Fibroblast of gingiva (primary cell): Measurements from ENCODE around the gene PFKL.
"Not testable (repeated sequence)": the region's sequence is repeated elsewhere in the genome, so short reads cannot be mapped to it uniquely, and the experiment has no call there.

Source experiments
- DNase-seq: peaks from one replicate; pipeline ENCODE4 v3.0.0-alpha.2; 2011; ENCODE audit warnings: low read depth

Gene PFKL

DNA sequence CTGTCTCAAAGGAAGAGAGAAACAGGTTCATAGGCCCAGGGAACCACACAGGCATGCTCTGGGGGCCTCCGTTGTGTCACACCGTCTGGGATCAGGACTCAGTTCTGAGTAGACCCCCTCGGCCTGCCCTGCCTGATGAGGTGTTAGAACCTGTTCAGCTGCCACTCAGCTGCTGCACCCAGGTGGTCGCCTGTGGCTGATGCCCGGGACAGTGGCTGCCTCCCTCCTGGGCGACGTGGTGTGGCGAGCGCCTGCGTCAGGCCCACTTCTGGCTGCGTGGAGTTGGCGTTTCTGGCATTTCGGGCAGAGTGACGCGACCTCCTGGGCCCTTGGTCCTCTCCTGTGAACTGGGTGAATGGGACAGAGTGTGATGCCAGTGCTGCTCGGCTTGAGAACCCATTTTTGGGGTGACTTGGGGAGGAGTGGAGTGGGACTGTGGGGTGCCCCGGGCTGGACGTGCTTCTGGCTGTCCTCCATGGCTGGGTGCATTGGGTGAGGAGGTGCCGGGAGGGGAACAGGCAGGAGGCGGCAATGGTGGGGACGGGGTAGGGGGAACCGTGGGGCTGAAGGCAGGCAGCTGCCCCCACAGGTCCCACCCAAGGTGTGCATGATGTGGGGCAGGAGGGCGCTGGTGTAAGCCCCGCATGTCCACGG is 28.5 kb downstream of the PFKL start:
- no peak for DNase-seq

- DNase-seq: no peak
Observed at GRCh38 chr21:44329086-44329889, 29.4 kb downstream of the PFKL start.

DNA sequence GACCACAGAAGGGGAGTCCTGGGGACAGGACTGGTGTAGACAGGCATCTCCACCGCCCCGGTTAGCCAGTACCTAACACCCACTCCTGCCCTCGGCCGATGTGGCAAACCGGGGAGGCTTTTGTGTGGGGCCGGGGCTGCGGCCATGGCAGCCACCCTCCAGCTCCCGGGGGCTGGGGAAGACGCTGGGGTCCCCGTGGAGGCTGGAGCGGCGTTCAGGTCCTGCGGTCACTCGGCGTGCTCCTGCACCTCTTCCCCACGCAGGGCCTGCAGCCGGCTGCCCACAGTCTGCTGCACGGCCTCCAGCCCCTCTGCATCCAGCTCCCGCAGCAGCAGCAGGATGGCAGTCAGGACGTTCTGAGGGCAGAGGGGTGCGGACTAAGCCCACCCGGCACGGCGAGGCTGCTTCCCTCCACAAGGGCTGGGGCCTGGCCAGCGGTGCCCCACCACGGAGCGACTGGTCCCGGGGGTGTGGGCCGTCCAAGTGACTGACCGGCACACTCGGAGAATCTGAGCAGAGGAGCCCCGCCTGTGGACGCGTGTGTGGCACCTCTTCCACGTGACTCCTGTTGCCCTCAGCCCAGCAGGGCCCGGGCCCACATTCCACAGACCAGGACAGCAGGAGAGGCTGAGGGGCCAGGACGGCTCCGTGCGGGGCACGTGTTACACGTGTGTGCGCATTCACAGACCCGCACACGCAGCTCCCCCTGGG is 30.3 kb downstream of the PFKL start:
- DNase-seq: no peak

DNA sequence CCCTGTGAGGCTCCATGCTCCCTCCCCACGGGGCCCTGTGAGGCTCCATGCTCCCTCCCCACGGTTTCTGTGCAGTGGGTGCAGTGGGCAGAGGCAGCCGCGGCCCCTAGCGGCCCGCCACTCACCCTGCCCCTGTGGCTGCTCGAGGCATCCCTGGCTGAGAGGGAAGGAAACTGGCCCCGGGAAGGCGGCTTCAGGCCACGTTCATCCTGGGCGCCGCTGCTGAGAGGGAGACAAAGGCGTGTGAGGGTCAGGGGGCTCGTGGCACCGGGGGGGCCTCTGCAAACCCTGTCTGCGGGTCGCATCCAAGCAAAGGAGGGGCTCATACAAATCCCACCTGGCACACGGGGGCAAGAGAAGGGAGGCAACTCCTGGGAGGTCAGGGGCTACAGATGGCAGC is 30.8 kb downstream of the PFKL start:
- no peak for DNase-seq

DNA sequence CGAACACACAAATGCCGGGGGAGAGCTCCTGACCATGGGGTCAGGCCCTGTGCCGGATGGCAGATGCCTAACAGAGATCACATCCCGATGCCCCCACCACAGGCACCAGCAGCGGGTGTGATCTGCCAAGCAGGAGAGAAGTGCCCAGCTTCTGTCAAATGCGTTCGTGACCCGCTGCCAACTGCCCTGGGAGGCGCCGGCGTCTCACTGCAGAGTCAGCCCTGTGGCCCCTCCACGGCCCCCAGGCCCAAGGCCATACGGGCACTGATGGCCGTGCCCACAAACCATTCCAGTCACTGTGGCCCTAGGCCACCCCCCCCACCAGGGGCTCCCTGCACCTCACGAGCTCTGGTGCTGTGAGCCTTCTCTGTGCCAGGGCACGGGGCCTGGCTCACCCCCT is 31.4 kb downstream of the PFKL start:
- no peak for DNase-seq

DNA sequence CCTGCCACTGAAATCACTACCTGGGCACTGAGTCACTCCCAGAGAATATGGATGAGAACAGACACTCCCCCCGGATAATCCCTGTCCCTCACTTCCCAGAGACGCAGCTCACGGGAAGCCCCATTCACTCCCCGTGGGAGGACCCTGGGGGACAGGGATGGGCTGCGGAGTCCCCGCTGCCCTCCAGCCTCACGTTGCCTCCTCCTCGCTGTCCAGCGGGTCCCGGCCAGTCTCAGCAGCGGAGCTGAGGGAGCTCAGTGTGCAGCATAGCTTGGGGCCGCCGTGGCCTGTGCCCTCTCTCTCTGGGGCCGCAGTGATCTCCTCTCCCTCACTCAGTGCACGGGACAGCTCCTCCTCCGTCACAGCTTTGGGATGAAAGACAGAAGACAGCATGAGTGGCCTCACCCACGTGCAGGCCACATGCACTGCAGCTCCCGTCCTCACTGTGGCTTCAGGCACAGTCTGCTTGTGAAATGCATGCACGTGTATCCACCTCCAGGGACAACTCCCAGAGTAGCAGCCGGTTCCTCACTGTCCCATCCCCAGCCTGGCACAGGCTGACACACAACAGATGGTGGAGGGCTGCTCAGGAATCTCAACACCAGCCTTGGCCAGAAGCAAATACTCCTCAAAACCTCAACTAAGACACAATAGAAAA is 31.9 kb downstream of the PFKL start:
- DNase-seq: peak; percentile 31

DNA sequence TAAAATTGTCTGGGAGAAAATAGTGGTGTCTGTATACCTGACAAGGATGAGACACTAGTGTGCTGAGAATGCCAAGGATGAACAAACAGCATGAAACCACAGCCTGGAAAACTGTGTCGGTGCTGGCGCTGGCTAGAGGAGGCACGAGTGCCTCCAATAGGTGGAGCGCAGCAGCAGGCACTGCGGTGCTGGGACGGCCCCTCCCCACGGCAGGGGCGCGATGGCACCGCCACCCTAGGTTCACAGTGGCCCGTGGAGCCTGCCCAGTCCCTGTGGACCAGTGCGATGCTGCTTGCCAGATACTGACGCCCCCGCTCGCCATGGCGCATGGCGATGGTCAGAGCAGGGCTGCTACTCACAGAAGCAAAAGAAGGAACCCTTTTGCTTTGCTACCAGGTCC is 32.5 kb downstream of the PFKL start:
- no peak for DNase-seq

DNA sequence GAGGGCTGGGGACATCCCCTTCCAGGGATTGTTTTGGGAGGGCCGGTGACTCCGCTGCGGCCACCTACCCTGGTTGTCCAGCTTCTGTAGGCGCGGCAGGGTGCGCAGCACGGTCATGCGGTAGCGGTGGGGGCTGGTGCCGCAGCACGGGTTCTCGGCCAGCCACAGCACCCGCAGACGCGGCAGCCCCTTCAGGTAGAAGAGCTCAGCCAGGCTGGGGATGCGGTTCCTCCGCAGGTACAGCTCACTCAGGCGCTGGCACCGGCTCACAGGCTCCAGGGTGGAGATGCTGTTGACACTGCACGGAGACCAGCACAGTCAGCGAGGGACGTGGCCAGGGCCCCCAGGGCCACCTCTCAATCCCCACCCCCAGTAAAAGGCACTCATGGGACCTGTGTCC is 33.1 kb downstream of the PFKL start:
- DNase-seq: no peak

GRCh38 chr21:44333509-44334328 is 33.9 kb downstream of the PFKL start:
- DNase-seq: no peak

DNA sequence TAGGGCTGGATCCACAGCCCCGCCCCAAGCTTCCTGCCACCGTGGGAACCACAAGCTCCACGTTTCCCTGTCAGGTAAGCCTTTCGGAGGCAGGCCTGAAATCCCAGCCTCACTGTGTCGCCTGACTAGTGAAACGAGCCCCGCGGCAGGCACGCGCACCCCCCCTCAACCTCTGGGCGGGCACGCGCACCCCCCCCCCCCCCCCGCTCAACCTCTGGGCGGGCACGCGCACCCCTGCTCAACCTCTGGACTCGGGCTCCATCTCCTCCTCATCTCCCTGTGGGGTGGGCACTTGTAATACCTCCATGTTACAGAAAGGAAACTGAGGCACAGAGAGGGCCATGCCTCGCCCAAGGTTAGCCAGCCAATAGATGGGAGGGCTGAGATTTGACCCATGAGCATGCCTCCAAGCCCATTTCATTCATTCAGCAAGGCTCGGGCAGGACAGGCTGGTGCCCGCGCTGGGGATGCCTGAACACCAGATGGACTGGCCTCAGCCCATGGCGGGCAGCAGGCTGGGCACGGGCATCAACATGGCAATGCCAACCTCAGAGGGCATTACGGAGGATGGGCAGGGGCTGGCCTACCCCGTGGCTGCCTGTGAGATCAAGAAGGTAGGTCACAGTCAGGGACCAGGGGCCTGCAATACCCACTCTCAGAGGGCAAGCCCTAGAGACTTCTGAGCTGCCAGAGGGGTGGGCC is 34.6 kb downstream of the PFKL start:
- DNase-seq: no peak

DNA sequence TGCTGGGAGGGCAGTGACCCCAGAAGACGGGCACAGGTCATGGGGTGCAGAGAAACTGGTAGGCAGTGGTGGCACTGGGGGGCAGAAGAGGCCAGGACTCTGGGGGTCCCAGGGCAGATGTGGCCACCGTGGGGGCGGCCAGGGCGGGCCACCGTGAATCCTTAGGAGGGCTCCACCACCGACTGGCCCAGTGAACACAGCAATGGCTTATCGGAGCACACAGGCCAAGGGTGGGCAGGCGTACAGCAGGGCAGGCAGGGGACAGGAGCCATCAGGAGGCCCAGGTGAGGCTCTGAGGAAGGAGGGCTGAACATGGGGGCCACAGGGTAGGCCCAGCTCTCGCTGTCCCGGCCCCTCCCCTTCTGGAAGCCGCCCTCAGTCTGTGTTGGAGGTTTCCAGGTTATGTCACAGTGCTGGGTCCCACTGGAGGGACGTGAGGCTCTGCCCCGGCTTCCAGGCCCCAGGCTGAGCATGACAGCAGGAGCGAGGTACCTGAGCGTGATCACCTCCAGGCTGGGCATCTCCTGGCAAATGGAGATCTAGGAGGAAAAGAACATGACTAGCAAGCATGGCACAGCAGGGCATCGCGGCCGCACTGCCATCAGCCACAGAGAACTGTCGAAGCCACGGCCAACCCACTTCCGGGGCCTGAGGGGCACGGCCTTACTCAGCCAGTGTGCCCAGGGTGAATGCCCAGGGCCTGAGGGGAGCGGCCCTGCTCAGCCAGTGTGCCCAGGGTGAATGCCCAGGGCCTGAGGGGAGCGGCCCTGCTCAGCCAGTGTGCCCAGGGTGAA is 35.6 kb downstream of the PFKL start:
- DNase-seq: no peak

- peak; percentile 49 for DNase-seq
Observed at GRCh38 chr21:44337449-44337848, 37.6 kb downstream of the PFKL start.

DNA sequence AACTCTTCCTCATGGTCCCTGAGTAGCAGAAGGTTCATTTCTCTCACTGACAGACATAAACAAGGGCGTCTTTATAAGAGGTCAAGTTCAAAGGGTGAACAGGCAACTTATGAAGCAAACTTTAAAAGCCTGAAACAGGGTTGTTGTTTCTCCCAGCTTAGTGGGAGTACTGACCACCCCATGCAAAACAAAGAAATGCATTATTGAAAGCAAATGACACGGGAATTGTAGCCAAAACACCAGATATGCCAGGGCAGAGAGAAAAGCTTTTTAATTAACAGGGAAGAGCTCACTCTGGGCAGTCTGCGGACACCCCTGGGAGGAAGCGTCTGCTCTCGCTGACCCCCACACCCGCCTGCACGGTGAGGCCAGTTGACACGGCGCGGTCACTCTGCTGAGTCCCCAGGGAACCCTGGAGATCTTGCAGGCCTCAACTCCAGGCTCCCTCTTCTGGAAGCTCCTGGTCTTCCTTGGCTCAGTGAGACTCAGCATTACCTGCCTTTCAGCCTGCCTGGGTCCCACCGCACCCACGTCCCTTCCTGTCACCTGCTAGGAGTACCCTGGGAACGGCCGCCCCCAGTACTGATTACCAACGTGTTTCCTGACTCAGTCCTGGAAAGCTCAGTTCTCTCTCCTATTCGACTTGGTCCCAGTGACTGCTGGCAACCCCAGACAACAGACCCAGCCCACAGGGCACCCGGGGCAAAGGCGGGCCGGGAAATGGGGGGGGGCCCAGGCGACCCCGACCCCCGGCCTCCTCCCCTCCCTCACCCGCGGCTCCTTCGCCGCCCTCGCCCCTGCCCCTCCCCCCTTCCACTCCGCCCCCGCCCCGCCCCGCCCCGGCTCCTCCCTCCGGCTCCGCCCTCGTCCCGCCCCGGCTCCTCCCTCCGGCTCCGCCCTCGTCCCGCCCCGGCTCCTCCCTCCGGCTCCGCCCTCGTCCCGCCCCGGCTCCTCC is 38.4 kb downstream of the PFKL start:
- peak; percentile 46 for DNase-seq

- peak; percentile 95 for DNase-seq
Observed at GRCh38 chr21:44338971-44339910, 39.4 kb downstream of the PFKL start, which contains the start of gene CFAP410. CFAP410 (minus strand) TSS chr21:44339390; CDS start chr21:44339194, 196 bp downstream.

DNA sequence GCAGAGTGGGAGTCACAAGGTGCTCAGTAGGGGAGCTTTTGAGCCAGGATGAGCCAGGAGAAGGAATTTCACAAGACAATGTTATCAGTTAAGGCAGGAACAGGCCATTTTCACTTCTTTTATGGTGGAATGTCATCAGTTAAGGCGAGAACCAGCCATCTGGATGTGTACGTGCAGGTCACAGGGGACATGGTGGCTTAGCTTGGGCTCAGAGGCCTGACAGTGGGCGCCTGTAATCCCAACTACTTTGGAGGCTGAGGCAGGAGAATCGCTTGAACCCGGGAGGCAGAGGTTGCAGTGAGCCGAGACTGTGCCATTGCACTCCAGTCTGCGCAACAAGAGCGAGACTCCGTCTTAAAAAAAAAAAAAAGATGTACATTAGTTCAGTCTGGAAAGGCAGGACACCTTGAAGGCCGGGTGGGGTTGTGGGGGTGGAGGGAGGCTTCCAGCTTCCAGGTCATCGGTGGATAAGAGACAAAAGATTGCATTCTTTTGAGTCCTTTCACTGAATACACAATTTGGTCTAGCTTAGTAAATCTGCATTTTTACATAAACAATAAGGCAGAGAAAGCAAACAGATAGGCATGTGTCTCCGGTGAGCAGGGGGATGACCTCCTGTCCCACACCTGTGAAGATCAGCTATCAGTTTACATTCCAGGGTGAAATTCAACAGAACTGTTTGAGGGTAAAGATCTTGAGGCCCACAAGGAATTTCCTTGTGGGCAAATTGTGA is 42.0 kb downstream of the PFKL start:
- not testable (repeated sequence) for DNase-seq

GRCh38 chr21:44342981-44343380 is 43.1 kb downstream of the PFKL start:
- DNase-seq: not testable (repeated sequence)
